NB4 (cell line): ENCODE results near the gene LEMD1.
"Not testable (repeated sequence)": the region's sequence is repeated elsewhere in the genome, so short reads cannot be mapped to it uniquely, and the experiment has no call there.

ENCODE experiments used
- DNase-seq: peaks from one replicate; pipeline ENCODE4 v3.0.0; 2010; ENCODE audit warnings: low read depth
- H3K4me3 ChIP-seq: one replicate; pipeline ENCODE4 v1.5.1; 2011; ENCODE audit warnings: mild to moderate bottlenecking, low read depth, low read length, moderate library complexity
- MYC ChIP-seq: IDR thresholded peaks from 2 replicates; pipeline ENCODE4 v1.6.1; 2011; ENCODE audit warnings: low read depth, low read length
- POLR2A ChIP-seq: IDR thresholded peaks from 2 replicates; pipeline ENCODE4 v1.6.1; 2011; ENCODE audit warnings: mild to moderate bottlenecking; ENCODE audit not compliant: insufficient read length; ENCODE audit errors: extremely low read depth
- TF ChIP-seq, protein P1 (sequence below): IDR thresholded peaks from one replicate; pipeline ENCODE4 v1.5.1; 2012; ENCODE audit warnings: low read depth, low read length
- TF ChIP-seq, protein P2 (sequence below): IDR thresholded peaks from 2 replicates; pipeline ENCODE4 v1.6.1; 2011; ENCODE audit warnings: low read depth, low read length

LEMD1 gene

DNA sequence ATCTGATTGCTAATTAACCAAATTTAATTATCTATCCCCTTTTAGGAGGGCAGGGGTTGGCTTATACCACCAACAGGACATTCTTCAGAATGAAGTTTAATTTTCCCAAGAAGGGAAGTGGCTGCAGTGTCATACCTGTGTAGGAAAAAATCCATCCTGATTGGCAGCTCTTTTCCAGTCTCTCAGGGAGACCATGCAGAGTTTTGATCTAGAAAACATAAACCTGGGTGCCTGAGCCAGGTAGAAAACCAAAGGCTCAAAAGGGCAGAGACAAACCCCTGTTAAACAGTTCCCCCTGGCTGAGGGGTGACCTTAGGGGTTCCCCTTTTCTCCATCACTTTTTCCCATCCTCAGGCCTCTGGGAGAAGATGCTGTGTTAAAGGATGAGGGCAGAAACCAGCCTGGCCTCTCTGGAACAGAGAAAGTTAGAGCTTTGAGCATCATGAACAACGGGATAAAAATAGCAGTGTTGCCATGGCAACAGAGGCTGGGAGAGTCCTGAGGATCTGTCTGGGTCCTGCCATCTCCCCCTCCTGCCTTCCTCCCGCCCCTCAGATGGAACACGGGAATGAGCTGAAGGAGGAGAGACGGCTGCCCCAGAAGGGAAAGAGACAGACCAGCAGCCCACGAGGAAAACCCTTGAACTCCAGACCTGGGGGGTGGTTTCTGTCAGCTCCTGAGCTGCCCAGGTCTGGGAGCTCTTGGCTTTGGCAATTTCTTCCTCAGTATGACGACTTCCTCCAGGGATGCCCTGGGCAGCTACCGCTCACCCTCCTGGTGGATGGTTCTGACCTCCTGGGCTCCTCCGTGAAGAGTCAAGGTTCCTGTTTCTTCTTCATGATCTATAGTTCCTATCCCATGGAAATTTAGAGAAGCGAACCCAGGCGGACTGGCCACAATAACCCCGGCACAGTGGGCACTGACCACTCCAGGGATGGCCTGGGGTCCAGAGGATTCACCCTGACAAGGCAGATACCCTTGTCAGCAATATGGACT lies 14.0 kb upstream of the LEMD1 start:
- TF ChIP-seq POLR2A (no peak), MYC (no peak)
- TF ChIP-seq, protein P1, sequence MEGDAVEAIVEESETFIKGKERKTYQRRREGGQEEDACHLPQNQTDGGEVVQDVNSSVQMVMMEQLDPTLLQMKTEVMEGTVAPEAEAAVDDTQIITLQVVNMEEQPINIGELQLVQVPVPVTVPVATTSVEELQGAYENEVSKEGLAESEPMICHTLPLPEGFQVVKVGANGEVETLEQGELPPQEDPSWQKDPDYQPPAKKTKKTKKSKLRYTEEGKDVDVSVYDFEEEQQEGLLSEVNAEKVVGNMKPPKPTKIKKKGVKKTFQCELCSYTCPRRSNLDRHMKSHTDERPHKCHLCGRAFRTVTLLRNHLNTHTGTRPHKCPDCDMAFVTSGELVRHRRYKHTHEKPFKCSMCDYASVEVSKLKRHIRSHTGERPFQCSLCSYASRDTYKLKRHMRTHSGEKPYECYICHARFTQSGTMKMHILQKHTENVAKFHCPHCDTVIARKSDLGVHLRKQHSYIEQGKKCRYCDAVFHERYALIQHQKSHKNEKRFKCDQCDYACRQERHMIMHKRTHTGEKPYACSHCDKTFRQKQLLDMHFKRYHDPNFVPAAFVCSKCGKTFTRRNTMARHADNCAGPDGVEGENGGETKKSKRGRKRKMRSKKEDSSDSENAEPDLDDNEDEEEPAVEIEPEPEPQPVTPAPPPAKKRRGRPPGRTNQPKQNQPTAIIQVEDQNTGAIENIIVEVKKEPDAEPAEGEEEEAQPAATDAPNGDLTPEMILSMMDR, result no peak
- H3K4me3 ChIP-seq, result no peak overlapping the region
- DNase-seq, result no peak

GRCh38 chr1:205434738-205435137 lies 12.9 kb upstream of the LEMD1 start:
- H3K4me3 ChIP-seq, result no peak overlapping the region
- no peak for DNase-seq
- TF ChIP-seq POLR2A, result no peak
- TF ChIP-seq, protein P1, result no peak
- TF ChIP-seq, protein P2, sequence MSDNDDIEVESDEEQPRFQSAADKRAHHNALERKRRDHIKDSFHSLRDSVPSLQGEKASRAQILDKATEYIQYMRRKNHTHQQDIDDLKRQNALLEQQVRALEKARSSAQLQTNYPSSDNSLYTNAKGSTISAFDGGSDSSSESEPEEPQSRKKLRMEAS, result no peak
- no peak for TF ChIP-seq MYC

DNA sequence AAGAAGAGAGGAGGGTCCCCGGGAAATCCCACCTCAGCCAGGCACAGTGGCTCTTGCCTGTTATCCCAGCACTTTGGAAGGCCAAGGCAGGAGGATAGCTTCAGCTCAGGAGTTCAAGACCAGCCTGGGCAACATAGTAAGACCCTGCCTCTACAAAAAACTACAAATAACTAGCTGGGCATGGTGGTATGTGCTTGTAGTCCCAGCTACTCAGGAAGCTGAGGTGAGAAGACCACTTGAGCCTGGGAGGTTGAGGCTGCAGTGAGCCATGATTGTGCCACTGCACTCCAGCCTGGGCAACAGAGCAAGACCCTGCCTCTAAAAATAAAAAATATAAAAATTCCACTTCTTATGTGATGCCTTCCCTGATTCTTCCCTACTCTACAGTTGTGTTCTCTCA lies 10.8 kb upstream of the LEMD1 start:
- not testable (repeated sequence) for H3K4me3 ChIP-seq, DNase-seq

DNA sequence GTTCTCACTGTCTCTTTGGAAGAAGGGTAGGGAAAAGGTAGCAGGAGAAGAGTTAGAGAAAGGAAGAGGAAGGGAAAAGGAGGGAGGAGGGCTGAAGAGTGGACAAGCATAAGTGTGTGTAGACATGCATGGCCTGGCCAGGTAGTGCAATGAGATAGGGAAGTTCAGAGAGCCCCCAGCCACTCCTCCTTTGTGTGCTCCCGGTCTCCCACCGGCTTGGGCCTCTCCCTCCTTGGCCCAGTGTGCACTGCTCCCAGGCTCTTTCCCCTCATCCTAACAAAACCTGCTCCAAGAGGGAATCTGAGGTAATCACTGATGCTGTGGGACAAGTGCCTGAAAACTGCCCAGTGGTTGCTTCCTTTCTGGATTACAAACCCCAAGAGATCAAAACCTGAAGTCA lies 10.3 kb upstream of the LEMD1 start:
- no peak for DNase-seq

GRCh38 chr1:205430696-205431305 lies 8.9 kb upstream of the LEMD1 start:
- no peak overlapping the region for H3K4me3 ChIP-seq
- DNase-seq, result peak; percentile 17
- TF ChIP-seq, protein P1, result peak; percentile 55
- TF ChIP-seq MYC, result no peak

More for the DNA sequence above, 10.3 kb upstream of the LEMD1 start:
- no peak overlapping the region for H3K4me3 ChIP-seq
- no peak for TF ChIP-seq MYC
- TF ChIP-seq, protein P1, result no peak
- TF ChIP-seq POLR2A, result no peak
- TF ChIP-seq, protein P2, result no peak

GRCh38 chr1:205429762-205430695 lies 8.2 kb upstream of the LEMD1 start:
- no peak for DNase-seq
- TF ChIP-seq MYC (no peak), POLR2A (no peak)
- TF ChIP-seq, protein P2, result no peak
- TF ChIP-seq, protein P1, result no peak
- no peak overlapping the region for H3K4me3 ChIP-seq
